T-helper 2 cell (primary cell): Measurements from ENCODE around the gene KRTAP16-1.
A peak's percentile ranks its signal among the peaks of the same experiment; 100 is the strongest.
"Not testable (repeated sequence)": the region's sequence is repeated elsewhere in the genome, so short reads cannot be mapped to it uniquely, and the experiment has no call there.

Experiments
- DNase-seq, 5 experiments: peaks; one replicate each; pipeline versions ENCODE4 v3.0.0 to v3.0.0-alpha.2; 2012 to 2022
- total RNA-seq, 2 donors: gene quantifications; one replicate each; lab custom pipeline; 2026; lab: John Stamatoyannopoulos, UW

The KRTAP16-1 gene
- total RNA-seq = 0.13 to 0.62 reads per million in 2 donors

- peak in 3 of 5 experiments; percentile 29 to 94 (median 79) for DNase-seq
Observed at GRCh38 chr17:41308918-41309359, at the start of gene KRTAP16-1. TSS of gene KRTAP16-1 (minus strand) at chr17:41309309. CDS start at chr17:41309253, 56 bp downstream.

DNA sequence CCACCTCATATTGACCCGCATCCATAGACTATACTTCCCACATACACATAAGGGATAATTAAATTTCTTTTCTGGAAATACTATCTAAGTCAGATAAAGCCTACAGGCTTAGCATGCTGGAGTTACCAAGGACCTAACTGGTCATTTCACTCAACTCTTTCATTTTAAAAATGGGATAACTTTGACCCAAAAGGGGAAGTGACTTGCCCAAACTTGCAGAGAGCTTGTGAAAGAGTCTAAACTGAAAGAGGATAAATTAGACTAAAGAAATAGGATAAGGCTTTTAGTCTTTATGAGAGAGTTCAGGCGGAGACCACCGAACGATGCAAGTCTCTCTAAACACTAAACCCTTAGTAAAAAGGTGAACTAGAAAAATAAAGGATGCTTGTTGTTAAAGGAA is 45.4 kb upstream of the KRTAP16-1 start:
- DNase-seq = no peak

- no peak for DNase-seq
Observed at GRCh38 chr17:41352597-41353366, 43.7 kb upstream of the KRTAP16-1 start.

GRCh38 chr17:41351177-41351576 is 42.1 kb upstream of the KRTAP16-1 start:
- DNase-seq = no peak

GRCh38 chr17:41350381-41350878 is 41.3 kb upstream of the KRTAP16-1 start, which contains the start of gene KRT33A:
TSS of gene KRT33A (minus strand) at chr17:41350828. CDS start at chr17:41350767, 61 bp downstream.
- not testable (repeated sequence) for DNase-seq

GRCh38 chr17:41347869-41348760 is 39.0 kb upstream of the KRTAP16-1 start:
- no peak for DNase-seq

- DNase-seq = not testable (repeated sequence)
Observed at GRCh38 chr17:41346421-41346820, 37.3 kb upstream of the KRTAP16-1 start.

DNA sequence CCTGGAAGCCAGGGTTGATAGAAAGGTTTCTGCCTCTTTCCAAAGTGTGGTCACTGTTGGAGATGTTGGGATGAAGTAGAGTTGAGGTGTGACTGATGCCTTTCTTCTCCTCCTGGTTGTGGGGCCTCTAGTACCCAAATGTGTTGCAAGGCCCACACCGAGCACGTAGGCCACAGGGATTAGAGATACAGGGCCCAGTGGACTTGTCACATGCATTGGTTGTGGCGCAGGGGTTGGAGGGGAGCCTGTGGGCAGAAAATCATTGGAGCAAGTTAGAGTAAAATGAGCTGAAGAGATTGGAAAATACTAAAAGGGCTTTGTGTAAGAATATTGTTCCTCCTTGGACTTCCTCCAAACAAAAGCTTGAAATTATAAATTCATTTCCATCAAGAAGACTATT is 36.9 kb upstream of the KRTAP16-1 start:
- DNase-seq = no peak

- DNase-seq = no peak
Observed at GRCh38 chr17:41343029-41343428, 33.9 kb upstream of the KRTAP16-1 start.

DNA sequence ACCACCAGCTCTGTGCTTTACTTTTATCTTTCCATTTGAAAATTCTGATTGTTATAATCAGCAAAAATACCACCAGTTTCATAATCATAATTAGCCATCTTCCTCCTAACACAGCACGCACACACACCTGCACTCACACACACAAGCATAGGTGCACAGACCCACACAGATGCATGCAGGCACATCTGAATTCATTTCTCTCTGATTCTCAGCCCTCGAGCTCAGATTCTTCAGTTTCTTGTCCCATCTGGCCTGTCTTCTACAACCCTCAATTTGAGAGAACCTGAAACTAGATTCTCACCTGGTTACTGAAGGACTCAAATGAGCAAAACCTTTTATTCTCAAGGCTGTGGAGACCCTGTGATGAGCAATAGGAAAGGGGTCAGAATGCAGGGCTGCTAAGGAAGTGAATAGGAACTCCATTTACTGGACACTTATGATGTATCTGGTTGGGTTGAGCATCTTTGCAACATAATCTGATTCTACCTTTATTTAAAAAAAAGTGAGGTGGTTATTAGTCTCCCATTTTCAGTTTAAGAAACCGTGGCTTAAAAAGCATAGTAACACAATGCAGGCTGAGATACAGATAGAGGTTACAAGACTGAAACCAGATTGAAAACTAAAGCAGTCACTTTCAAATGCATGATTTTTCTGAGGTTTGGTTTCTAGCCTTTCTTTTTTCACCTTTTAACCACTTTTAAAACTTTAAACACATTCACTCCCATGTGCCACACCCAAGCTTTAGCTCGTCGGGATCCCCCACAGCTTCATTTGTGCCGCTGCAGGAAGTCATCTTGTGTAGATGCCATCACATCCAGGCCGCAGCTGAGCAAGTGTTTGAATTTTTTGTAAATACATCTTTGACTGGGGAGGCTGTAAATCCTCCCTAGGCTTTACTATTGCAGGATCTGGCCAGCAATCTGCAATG is 32.1 kb upstream of the KRTAP16-1 start:
- DNase-seq = peak in 3 of 5 experiments; percentile 41 to 93 (median 81)

GRCh38 chr17:41340494-41340893 is 31.4 kb upstream of the KRTAP16-1 start:
- no peak for DNase-seq

- no peak for DNase-seq
Observed at GRCh38 chr17:41339571-41340172, 30.6 kb upstream of the KRTAP16-1 start.

- peak in 2 of 5 experiments; percentile 85 to 87 for DNase-seq
Observed at GRCh38 chr17:41338961-41339485, 29.9 kb upstream of the KRTAP16-1 start.

- no peak for DNase-seq
Observed at GRCh38 chr17:41335747-41336146, 26.6 kb upstream of the KRTAP16-1 start.

DNA sequence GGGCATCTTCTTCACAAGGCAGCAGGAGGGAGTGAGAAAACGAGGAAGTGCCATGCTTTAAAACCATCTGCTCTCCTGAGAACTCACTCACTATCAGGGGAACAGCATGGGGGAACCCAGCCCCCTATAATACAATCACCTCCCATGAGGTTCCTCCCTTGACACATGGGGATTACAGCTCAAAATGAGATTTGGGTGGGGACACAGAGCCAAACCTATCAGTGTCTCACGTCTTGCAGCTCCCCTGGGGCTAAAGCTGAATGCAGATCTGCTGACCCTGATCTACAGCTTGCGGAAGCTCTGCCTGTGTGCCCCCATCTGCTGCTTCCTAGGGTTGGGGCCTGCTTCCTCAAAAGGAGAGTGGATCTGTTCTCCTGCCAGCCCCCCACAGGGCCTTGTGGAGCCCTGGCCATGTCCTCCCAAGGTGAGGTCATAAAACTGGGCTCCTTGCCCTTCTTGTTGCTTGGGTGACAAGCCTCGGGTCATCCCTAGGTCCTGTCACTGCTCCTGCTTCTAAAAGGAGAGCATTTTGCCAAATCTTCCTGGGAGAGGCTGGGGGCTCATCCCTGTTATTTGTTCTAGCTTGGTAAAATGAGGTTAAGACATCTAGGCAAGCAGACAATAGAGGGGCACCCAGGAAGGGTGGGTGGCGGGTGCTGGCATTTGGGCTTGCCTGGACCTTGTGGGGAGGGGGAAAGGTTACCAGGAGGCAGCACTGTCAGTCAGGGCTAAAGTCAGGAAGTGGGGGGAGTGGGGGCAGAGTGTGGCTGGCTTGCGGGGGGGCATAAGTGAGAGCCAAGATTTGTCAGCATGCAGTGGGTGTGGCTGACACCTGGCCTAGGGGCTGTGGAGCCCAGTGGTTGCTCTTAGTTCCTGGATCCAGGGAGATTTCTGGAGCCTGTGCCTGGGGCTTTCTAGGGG is 25.5 kb upstream of the KRTAP16-1 start:
- peak in 1 of 5 experiments; percentile 45 for DNase-seq

DNA sequence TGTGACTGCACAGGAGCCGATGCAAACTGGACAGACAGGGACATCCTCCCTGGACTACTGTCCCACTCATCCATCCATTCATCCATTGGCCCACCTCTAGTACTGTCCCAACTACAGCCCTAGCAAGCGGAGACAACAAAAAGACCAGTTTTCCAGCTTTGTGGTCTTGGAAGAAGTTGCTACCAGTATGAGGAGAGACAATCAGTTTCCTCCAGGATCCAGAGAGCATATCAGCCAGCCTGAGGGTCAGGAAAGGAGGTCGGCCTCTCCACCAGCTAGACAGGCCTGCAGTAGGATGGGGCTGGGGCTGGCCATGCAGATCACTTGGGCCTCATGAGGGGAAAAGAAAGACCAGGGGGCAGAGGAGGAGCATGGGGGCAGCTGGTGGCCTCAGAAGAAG is 24.7 kb upstream of the KRTAP16-1 start:
- DNase-seq = no peak

DNA sequence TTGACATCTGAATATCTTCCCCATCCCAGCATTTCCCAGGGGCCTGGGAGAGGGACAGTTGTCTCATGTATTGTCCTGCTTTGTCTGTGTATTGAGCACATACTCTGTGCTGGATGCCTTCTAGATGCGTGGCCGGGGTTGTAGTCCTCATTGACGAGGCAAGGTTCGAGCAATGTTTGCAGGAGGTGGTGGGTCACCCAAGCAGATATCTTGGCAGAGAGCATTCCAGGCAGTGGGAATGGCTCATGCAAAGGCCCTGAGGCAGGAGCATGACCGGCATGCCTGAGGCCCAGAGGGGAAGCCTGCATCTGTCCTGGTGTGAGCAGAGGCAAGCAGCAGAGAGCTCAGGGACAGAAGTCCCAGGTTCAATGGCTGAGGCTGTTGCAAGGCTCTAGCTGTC is 24.0 kb upstream of the KRTAP16-1 start:
- DNase-seq = no peak

GRCh38 chr17:41332239-41332638 is 23.1 kb upstream of the KRTAP16-1 start:
- no peak for DNase-seq

DNA sequence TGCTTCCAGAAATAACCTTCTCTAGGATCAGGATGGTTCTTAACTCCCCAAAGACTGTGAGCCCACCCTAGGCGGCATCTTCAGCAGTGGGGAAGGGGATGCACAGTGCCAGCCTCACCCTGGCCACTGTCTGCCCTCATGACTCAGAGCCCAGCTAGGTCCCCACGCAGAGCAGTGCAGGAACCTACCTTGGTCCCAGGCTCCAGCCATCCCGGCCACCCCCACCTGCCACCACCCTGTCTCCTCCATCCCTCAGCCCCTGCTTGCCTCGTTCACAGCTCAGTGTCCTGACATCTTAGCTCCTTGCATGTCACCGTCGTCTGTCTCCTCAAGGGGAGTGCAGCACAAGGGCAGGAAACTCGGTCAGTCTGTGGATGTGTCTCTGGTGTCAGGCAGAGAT is 22.5 kb upstream of the KRTAP16-1 start:
- no peak for DNase-seq
